Choroid plexus epithelial cell (primary cell): ENCODE results near the gene SLC25A6.

Experiments
- DNase-seq: peaks from one replicate; pipeline ENCODE4 v3.0.0-alpha.2; 2010; ENCODE audit warnings: low read depth
- H3K4me3 ChIP-seq: 2 replicates; pipeline ENCODE4 v1.5.1; 2011; ENCODE audit warnings: low read depth, mild to moderate bottlenecking, control low read depth, low read length, moderate library complexity
- TF ChIP-seq, protein P1 (sequence below): conservative IDR thresholded peaks from 2 replicates; pipeline ENCODE4 v1.5.1; 2011; ENCODE audit warnings: low read depth, mild to moderate bottlenecking, control low read depth, inconsistent platforms, low read length, moderate library complexity

Gene SLC25A6

DNA sequence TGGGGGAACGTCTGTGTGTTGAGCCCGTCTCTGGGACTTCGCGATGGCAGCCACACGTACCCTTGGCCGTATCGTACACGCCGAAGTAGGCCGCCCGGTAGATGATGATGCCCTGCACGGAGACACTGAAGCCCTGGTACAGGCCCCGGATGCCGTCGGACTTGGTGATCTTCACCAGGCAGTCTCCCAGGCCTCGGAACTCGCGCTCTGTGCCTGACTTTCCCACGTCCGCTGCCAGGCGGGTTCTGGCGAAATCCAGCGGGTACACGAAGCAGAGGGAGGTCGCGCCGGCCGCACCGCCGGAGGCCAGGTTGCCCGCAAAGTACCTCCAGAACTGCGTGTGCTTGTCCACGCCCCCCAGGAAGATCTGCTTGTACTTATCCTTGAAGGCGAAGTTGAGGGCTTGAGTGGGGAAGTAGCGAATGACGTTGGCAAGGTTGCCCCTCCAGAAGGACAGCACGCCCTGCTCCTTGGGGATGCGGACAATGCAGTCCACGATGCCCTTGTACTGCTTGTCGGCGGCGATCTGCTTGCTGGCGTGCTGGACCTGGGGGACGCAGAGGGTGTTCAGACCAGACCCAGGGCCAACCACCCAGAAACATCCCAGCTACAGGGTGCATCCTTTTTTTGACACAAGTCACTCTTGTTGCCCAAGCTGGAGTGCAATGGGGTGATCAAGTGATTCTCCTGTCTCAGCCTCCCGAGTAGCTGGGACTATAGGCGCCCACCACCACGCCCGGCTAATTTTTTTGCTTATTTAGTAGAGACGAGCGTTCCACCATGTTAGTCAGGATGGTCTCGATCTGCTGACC lies 2.5 kb downstream of the SLC25A6 start:
- TF ChIP-seq, protein P1, sequence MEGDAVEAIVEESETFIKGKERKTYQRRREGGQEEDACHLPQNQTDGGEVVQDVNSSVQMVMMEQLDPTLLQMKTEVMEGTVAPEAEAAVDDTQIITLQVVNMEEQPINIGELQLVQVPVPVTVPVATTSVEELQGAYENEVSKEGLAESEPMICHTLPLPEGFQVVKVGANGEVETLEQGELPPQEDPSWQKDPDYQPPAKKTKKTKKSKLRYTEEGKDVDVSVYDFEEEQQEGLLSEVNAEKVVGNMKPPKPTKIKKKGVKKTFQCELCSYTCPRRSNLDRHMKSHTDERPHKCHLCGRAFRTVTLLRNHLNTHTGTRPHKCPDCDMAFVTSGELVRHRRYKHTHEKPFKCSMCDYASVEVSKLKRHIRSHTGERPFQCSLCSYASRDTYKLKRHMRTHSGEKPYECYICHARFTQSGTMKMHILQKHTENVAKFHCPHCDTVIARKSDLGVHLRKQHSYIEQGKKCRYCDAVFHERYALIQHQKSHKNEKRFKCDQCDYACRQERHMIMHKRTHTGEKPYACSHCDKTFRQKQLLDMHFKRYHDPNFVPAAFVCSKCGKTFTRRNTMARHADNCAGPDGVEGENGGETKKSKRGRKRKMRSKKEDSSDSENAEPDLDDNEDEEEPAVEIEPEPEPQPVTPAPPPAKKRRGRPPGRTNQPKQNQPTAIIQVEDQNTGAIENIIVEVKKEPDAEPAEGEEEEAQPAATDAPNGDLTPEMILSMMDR = no peak
- no peak overlapping the region for H3K4me3 ChIP-seq
- DNase-seq = no peak

DNA sequence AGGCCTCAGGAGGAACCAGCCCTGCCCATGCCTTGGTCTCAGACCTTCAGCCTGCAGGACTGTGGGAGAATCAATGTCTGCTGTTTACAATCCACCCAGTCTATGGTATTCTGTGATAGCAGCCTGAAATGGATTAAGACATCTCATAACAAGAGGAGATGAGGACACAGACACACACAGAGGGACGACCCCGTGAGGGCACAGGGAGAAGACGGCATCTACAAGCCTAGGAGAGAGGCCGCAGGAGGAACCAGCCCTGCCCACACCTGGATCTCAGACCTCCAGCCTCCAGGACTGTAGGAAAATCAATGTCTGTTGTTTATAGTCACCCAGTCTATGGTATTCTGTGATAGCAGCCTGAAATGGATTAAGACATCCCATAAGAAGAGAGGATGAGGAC lies 3.3 kb downstream of the SLC25A6 start:
- no peak for DNase-seq
- TF ChIP-seq, protein P1 = no peak
- no peak overlapping the region for H3K4me3 ChIP-seq

DNA sequence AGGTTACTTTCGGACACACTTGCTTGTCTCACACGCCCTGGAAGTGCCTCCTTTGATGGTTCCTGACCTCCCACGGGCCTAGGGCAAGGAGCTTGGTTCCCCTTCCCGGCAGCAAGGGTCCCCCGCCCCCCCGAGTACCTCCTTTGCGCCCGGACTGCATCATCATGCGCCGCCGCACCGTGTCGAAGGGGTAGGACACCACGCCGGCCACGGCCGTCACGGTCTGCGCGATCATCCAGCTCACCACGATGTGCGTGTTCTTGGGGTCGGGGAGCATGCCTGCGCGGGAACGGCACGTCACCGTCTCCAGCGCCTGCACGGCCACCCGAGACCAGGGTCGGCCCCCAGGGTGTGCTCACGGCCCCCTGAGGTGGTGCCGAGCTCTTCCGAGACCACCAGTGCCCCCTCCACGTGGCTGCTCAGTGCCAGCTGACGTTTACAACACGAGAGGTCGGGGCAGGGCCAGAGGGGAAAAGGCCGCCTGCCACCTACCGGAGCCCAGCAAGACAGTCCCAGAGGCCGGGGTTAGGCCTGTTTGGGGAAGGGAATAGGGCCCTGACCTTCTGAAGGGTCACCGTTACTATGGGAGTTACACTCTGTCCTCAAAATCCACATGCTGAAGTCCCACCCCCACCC lies 4.7 kb downstream of the SLC25A6 start:
- no peak overlapping the region for H3K4me3 ChIP-seq
- TF ChIP-seq, protein P1 = no peak
- DNase-seq = no peak

DNA sequence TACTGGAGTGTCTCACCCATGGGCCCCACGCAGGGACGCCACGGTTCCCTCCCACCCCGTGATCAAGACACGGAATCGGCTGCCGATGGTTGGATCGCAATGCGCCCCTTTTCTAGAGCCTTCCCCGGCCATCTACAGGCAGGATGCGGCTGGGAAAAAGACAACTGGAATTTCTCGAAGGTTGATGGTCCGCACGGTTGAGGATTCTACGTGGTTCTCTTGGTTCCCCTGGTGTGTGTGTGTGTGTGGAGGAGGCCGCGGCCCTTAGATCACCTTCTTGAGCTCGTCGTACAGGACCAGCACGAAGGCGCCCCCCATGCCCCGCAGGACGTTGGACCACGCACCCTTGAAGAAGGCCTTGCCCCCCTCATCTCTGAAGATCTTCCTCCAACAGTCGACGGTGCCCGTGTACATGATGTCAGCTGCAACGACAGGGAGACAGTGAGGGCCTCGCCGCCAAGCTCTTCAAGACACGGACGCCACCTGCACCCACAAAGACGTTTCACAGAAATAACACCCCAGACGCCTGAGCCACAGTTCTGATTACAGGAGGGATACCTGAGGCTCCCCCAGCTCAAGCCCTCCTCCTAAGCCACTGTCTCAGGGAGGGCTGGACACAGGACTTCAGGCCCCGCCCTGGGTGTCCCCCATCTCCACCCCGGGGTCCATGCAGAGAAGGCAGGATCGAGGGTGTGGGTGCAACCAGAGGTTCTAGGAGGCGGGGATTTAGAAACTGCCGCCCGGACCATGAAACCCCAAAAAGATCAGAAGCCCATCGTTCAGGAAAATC lies 5.4 kb downstream of the SLC25A6 start:
- no peak for DNase-seq
- H3K4me3 ChIP-seq = no peak overlapping the region
- TF ChIP-seq, protein P1 = no peak

DNA sequence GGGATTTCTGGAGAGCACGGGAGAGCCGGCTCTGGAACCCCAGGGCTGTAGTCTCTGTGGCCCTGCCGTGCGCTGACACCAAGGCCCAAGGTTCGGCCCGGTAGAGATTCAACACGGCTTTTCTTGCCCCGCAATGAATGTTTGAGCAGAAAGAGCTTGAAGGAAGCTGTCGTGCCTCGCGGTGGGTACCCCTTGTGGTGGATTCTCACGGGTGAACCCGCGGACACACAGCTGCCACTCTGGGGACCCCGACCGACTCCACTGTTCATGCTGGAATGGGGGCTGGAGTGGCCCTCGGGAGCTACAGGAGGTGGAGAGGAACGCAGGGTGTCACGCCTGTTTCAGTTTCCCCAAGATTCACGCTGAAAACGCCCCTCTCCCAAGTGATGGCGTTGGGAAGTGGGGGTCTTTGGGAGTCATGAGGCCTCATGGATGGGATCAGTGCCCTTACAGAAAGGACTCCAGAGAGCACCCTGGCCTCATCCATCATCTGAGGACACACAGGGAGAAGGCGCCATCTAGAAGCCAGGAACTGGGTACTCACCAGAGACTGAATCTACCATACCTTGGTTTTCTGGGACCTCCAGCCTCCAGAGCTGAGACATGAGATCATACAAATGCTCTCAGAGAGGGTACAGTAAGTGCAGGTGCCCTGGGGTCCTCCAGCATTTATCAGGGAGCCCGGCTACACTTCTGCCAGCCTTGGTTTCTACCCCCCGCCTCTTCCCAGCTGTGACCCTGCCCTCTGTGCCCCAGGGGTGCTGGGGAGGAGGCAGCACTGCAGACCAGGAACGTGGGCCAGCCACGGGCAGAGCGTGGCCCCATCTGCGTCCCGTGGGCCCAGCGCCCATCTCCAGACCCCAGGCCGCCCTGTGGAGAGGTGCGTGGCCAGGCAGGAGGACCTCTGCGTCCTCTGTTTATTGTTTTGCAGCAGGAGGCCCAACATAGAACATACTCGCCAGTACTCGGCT lies 6.4 kb downstream of the SLC25A6 start:
- no peak for DNase-seq
- no peak overlapping the region for H3K4me3 ChIP-seq
- TF ChIP-seq, protein P1 = no peak

DNA sequence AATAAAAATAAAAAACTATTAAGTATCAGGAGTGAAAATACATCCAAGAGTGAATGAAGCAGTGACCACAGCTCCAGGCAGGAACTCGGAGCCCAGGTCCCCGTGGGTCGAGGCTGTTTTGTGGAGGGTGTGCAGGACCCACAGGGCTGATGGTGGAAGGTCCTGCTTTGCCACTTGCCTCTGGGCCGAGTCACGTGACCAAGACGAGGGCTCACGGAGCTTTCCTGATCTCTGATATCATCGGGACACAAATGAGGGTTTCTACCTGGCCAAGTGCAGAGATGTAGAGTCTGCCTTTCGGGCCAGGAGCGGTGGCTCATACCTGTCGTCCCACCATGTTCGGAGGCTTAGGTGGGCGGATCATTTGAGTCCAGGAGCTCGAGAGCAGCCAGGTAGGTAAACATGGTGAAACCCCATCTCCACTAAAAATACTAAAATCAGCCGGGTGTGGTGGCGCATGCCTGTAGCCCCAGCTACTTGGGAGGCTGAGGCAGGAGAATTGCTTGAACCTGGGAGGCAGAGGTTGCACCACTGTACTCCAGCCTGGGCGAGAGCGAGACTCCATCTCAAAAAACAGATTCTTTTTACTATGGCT lies 7.2 kb downstream of the SLC25A6 start:
- TF ChIP-seq, protein P1 = no peak
- no peak for DNase-seq
- H3K4me3 ChIP-seq = no peak overlapping the region
